Ishikawa (cell line): Measurements from ENCODE around the gene ROBO1.

Experiments used
- EP300 ChIP-seq: IDR thresholded peaks from 2 replicates; pipeline ENCODE4 v1.6.1; 2012; ENCODE audit warnings: borderline replicate concordance
- TF ChIP-seq, protein P1 (sequence below): IDR thresholded peaks from 2 replicates; pipeline ENCODE4 v1.6.1; 2012; ENCODE audit warnings: low read depth, mild to moderate bottlenecking
- TF ChIP-seq, protein P2 (sequence below): IDR thresholded peaks from 2 replicates; pipeline ENCODE4 v1.6.1; 2012

DNA sequence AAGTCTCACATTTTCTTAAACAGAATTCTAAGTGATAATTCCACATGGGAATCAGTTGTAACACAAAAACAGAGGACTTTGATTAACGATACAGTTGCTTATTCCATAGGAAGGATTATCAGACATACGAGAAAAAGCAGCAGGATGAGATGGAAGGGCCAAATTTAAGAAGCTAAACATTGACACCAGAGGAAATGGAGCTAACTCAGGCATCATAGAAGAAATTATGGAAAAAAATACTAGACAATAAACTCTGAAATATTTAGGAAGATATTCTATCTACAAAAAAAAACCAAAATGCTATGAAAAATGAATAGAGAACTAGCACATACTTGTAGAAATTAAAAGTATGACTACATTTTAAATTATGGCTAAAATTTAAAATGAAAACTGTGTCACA lies 776.1 kb downstream of the ROBO1 start:
- TF ChIP-seq, protein P1, sequence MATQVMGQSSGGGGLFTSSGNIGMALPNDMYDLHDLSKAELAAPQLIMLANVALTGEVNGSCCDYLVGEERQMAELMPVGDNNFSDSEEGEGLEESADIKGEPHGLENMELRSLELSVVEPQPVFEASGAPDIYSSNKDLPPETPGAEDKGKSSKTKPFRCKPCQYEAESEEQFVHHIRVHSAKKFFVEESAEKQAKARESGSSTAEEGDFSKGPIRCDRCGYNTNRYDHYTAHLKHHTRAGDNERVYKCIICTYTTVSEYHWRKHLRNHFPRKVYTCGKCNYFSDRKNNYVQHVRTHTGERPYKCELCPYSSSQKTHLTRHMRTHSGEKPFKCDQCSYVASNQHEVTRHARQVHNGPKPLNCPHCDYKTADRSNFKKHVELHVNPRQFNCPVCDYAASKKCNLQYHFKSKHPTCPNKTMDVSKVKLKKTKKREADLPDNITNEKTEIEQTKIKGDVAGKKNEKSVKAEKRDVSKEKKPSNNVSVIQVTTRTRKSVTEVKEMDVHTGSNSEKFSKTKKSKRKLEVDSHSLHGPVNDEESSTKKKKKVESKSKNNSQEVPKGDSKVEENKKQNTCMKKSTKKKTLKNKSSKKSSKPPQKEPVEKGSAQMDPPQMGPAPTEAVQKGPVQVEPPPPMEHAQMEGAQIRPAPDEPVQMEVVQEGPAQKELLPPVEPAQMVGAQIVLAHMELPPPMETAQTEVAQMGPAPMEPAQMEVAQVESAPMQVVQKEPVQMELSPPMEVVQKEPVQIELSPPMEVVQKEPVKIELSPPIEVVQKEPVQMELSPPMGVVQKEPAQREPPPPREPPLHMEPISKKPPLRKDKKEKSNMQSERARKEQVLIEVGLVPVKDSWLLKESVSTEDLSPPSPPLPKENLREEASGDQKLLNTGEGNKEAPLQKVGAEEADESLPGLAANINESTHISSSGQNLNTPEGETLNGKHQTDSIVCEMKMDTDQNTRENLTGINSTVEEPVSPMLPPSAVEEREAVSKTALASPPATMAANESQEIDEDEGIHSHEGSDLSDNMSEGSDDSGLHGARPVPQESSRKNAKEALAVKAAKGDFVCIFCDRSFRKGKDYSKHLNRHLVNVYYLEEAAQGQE = no peak
- TF ChIP-seq, protein P2, sequence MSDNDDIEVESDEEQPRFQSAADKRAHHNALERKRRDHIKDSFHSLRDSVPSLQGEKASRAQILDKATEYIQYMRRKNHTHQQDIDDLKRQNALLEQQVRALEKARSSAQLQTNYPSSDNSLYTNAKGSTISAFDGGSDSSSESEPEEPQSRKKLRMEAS = no peak
- TF ChIP-seq EP300 = no peak
